ENCODE measurements around the gene IL1RL1.

Gene IL1RL1

GRCh38 chr2:102387763-102388546, 76.6 kb downstream of the IL1RL1 start:
- Histone ChIP-seq H3K4me3 (ENCODE audit: low read depth, low read length) (no peak overlapping the region), H3K9me3 (ENCODE audit: insufficient read depth, low read depth, low read length) (no peaks in the 10 kb centered on the region), H3K27me3 (ENCODE audit: insufficient read depth, low read length) (no peaks in the 10 kb centered on the region), H2BK5ac (ENCODE audit: low read depth, low read length, poor library complexity) (no peak overlapping the region), H3K4me2 (ENCODE audit: low read length) (no peak overlapping the region), H3K14ac (ENCODE audit: low read length) (no peak overlapping the region), H3K79me2 (ENCODE audit: control insufficient read depth, insufficient read depth, low read length, poor library complexity) (no peaks in the 10 kb centered on the region), H3K36me3 (ENCODE audit: control insufficient read depth in 1 of 2, insufficient read depth in 2 of 2, low read length in 2 of 2) (no peaks in the 10 kb centered on the region), H3K4me1 (ENCODE audit: control insufficient read depth in 1 of 2, insufficient read depth in 2 of 2, low read length in 2 of 2) (no peaks in the 10 kb centered on the region), H3K23ac (ENCODE audit: low read length) (no peak overlapping the region), H3K9ac (ENCODE audit: low read length) (no peak overlapping the region), H2AK5ac (ENCODE audit: low read length) (no peak overlapping the region), H4K91ac (ENCODE audit: low read depth, low read length) (no peak overlapping the region), H3K79me1 (ENCODE audit: low read length) (no peaks in the 10 kb centered on the region), H2BK12ac (ENCODE audit: low read length) (no peak overlapping the region), H3K27ac (ENCODE audit: low read depth, low read length) (no peak overlapping the region), H3K18ac (ENCODE audit: low read length) (no peak overlapping the region), H2BK120ac (ENCODE audit: insufficient read depth, low read length, poor library complexity) (no peak overlapping the region), H4K12ac (ENCODE audit: low read depth, low read length) (no peak overlapping the region), H2AFZ (ENCODE audit: insufficient read depth, low read length, poor library complexity) (no peak overlapping the region), H3K4ac (ENCODE audit: low read depth, low read length) (no peak overlapping the region), H4K8ac (ENCODE audit: low read depth, low read length) (no peak overlapping the region)
- no CpG with 5 or more reads among the region's 7 CpGs for WGBS (ENCODE audit: extremely low coverage, insufficient coverage, insufficient read length)
- no peak for DNase-seq

DNA sequence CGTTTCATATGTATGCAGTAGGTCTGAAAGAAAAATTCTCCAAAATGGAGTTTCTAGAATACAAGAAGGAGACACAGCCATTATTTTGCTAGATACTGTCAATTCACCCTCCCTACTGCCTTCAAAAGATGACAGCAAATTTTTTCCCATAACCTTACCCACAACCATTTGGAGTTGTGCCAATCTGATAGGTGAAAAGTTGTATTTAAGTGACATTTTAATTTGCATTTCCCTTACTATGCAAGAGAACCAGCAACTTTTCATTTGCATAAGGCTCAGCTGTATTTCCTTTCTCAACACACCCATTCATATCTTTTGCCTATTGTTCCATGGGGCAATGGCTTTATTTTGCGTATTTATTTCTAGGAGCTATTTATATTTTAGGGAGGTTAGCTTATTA, 80.2 kb downstream of the IL1RL1 start:
- no CpG with 5 or more reads among the region's 2 CpGs for WGBS (ENCODE audit: extremely low coverage, insufficient coverage, insufficient read length)
- Histone ChIP-seq H3K18ac (ENCODE audit: low read length) (no peak overlapping the region), H4K8ac (ENCODE audit: low read depth, low read length) (no peak overlapping the region), H3K4ac (ENCODE audit: low read depth, low read length) (no peak overlapping the region), H3K27me3 (ENCODE audit: insufficient read depth, low read length) (no peaks in the 10 kb centered on the region), H3K9ac (ENCODE audit: low read length) (no peak overlapping the region), H4K12ac (ENCODE audit: low read depth, low read length) (no peak overlapping the region), H2BK120ac (ENCODE audit: insufficient read depth, low read length, poor library complexity) (no peak overlapping the region), H2BK12ac (ENCODE audit: low read length) (no peak overlapping the region), H2AFZ (ENCODE audit: insufficient read depth, low read length, poor library complexity) (no peak overlapping the region), H3K36me3 (ENCODE audit: control insufficient read depth in 1 of 2, insufficient read depth in 2 of 2, low read length in 2 of 2) (no peaks in the 10 kb centered on the region), H3K79me2 (ENCODE audit: control insufficient read depth, insufficient read depth, low read length, poor library complexity) (no peaks in the 10 kb centered on the region), H3K79me1 (ENCODE audit: low read length) (no peaks in the 10 kb centered on the region), H2AK5ac (ENCODE audit: low read length) (no peak overlapping the region), H3K4me2 (ENCODE audit: low read length) (no peak overlapping the region), H3K14ac (ENCODE audit: low read length) (no peak overlapping the region), H3K4me1 (ENCODE audit: control insufficient read depth in 1 of 2, insufficient read depth in 2 of 2, low read length in 2 of 2) (no peaks in the 10 kb centered on the region), H3K23ac (ENCODE audit: low read length) (no peak overlapping the region), H3K4me3 (ENCODE audit: low read depth, low read length) (no peak overlapping the region), H3K27ac (ENCODE audit: low read depth, low read length) (no peak overlapping the region), H4K91ac (ENCODE audit: low read depth, low read length) (no peak overlapping the region), H3K9me3 (ENCODE audit: insufficient read depth, low read depth, low read length) (no peaks in the 10 kb centered on the region), H2BK5ac (ENCODE audit: low read depth, low read length, poor library complexity) (no peak overlapping the region)
- no peak for DNase-seq

DNA sequence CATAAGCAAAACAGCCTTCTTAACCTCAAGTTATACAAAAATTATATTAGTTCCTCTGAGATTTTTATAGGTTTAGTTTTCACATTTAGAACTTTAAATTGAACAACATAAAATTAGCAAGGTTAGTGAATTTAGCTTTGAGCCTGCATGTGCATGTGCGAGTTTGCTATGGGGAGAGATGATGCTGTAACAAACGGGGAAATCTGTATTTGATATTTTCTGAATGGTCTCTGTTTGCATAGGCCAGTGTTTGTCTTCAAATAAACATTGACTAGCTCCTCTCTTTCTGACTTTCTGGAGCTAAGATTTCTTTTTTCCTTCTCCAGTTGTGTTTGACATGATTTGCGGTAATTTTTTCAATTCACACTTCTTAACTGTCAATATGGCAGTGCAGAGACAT, 80.7 kb downstream of the IL1RL1 start:
- no peak overlapping the region for H3K4ac ChIP-seq (ENCODE audit: low read depth, low read length)
- no peak overlapping the region for H3K4me2 ChIP-seq (ENCODE audit: low read length)
- no peaks in the 10 kb centered on the region for H3K4me1 ChIP-seq (ENCODE audit: control insufficient read depth in 1 of 2, insufficient read depth in 2 of 2, low read length in 2 of 2)
- H2BK12ac ChIP-seq (ENCODE audit: low read length) = no peak overlapping the region
- no peak overlapping the region for H3K9ac ChIP-seq (ENCODE audit: low read length)
- no peak for DNase-seq
- H3K27me3 ChIP-seq (ENCODE audit: insufficient read depth, low read length) = no peaks in the 10 kb centered on the region
- no peak overlapping the region for H4K8ac ChIP-seq (ENCODE audit: low read depth, low read length)
- no peak overlapping the region for H4K12ac ChIP-seq (ENCODE audit: low read depth, low read length)
- H4K91ac ChIP-seq (ENCODE audit: low read depth, low read length) = no peak overlapping the region
- no peak overlapping the region for H3K14ac ChIP-seq (ENCODE audit: low read length)
- no peak overlapping the region for H2AK5ac ChIP-seq (ENCODE audit: low read length)
- no peak overlapping the region for H3K27ac ChIP-seq (ENCODE audit: low read depth, low read length)
- H2BK120ac ChIP-seq (ENCODE audit: insufficient read depth, low read length, poor library complexity) = no peak overlapping the region
- no CpG with 5 or more reads among the region's 3 CpGs for WGBS (ENCODE audit: extremely low coverage, insufficient coverage, insufficient read length)
- no peak overlapping the region for H2AFZ ChIP-seq (ENCODE audit: insufficient read depth, low read length, poor library complexity)
- no peaks in the 10 kb centered on the region for H3K79me1 ChIP-seq (ENCODE audit: low read length)
- no peak overlapping the region for H3K18ac ChIP-seq (ENCODE audit: low read length)
- no peaks in the 10 kb centered on the region for H3K36me3 ChIP-seq (ENCODE audit: control insufficient read depth in 1 of 2, insufficient read depth in 2 of 2, low read length in 2 of 2)
- H3K9me3 ChIP-seq (ENCODE audit: insufficient read depth, low read depth, low read length) = no peaks in the 10 kb centered on the region
- H3K23ac ChIP-seq (ENCODE audit: low read length) = no peak overlapping the region
- H2BK5ac ChIP-seq (ENCODE audit: low read depth, low read length, poor library complexity) = no peak overlapping the region
- H3K79me2 ChIP-seq (ENCODE audit: control insufficient read depth, insufficient read depth, low read length, poor library complexity) = no peaks in the 10 kb centered on the region
- no peak overlapping the region for H3K4me3 ChIP-seq (ENCODE audit: low read depth, low read length)

- no peaks in the 10 kb centered on the region for H3K79me2 ChIP-seq (ENCODE audit: control insufficient read depth, insufficient read depth, low read length, poor library complexity)
- H3K4me3 ChIP-seq (ENCODE audit: low read depth, low read length) = no peak overlapping the region
- H3K4ac ChIP-seq (ENCODE audit: low read depth, low read length) = no peak overlapping the region
- H3K14ac ChIP-seq (ENCODE audit: low read length) = no peak overlapping the region
- no peak overlapping the region for H2BK5ac ChIP-seq (ENCODE audit: low read depth, low read length, poor library complexity)
- no peak overlapping the region for H2AFZ ChIP-seq (ENCODE audit: insufficient read depth, low read length, poor library complexity)
- DNase-seq = peak in 1 of 2 donors; percentile 7
- no peak overlapping the region for H4K8ac ChIP-seq (ENCODE audit: low read depth, low read length)
- H2BK12ac ChIP-seq (ENCODE audit: low read length) = no peak overlapping the region
- no peaks in the 10 kb centered on the region for H3K27me3 ChIP-seq (ENCODE audit: insufficient read depth, low read length)
- H3K4me1 ChIP-seq (ENCODE audit: control insufficient read depth in 1 of 2, insufficient read depth in 2 of 2, low read length in 2 of 2) = no peaks in the 10 kb centered on the region
- H4K91ac ChIP-seq (ENCODE audit: low read depth, low read length) = no peak overlapping the region
- H3K36me3 ChIP-seq (ENCODE audit: control insufficient read depth in 1 of 2, insufficient read depth in 2 of 2, low read length in 2 of 2) = no peaks in the 10 kb centered on the region
- no CpG with 5 or more reads among the region's 1 CpG for WGBS (ENCODE audit: extremely low coverage, insufficient coverage, insufficient read length)
- no peak overlapping the region for H4K12ac ChIP-seq (ENCODE audit: low read depth, low read length)
- no peak overlapping the region for H3K27ac ChIP-seq (ENCODE audit: low read depth, low read length)
- no peaks in the 10 kb centered on the region for H3K79me1 ChIP-seq (ENCODE audit: low read length)
- no peak overlapping the region for H3K23ac ChIP-seq (ENCODE audit: low read length)
- H2AK5ac ChIP-seq (ENCODE audit: low read length) = no peak overlapping the region
- H3K9ac ChIP-seq (ENCODE audit: low read length) = no peak overlapping the region
- H2BK120ac ChIP-seq (ENCODE audit: insufficient read depth, low read length, poor library complexity) = no peak overlapping the region
- no peaks in the 10 kb centered on the region for H3K9me3 ChIP-seq (ENCODE audit: insufficient read depth, low read depth, low read length)
- no peak overlapping the region for H3K18ac ChIP-seq (ENCODE audit: low read length)
- H3K4me2 ChIP-seq (ENCODE audit: low read length) = no peak overlapping the region
These were observed 81.6 kb downstream of the IL1RL1 start for GRCh38 chr2:102392942-102393341.

Measured in trophoblast cell (in vitro differentiated cells and primary cell).